C1 segment of cervical spinal cord (tissue), 14 donors: ENCODE data around the gene TMIGD3.
A peak's percentile ranks its signal among the peaks of the same experiment; 100 is the strongest.

Experiments used
- DNase-seq, 14 donors: peaks; one replicate each; lab custom pipeline; 2025; lab: John Stamatoyannopoulos, UW

TMIGD3 gene

GRCh38 chr1:111507411-111508201 is 4.2 kb upstream of the TMIGD3 start:
- peak in 10 of 14 donors; percentile 47 to 87 (median 82) for DNase-seq

DNA sequence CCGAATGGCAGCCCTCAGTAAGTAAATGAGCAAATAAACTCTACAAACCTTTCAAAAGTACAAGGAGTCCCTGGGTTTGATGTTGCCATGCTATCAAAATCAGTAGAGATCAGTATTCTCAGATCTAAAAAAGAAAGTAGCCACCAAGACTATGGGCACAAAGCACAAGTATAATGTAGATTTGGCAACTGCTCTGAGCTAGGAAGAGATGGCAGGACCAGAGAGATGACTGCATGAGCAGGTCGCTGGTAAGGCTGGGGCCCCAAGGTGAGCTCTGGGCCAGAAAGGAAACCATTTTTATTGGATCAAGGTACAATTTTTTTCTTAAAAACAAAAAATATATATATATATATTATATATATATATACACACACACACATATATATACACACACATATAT is 3.1 kb upstream of the TMIGD3 start:
- no peak for DNase-seq

- DNase-seq = peak in 4 of 14 donors; percentile 39 to 50 (median 44)
Measured at GRCh38 chr1:111505641-111506119, 2.2 kb upstream of the TMIGD3 start.

DNA sequence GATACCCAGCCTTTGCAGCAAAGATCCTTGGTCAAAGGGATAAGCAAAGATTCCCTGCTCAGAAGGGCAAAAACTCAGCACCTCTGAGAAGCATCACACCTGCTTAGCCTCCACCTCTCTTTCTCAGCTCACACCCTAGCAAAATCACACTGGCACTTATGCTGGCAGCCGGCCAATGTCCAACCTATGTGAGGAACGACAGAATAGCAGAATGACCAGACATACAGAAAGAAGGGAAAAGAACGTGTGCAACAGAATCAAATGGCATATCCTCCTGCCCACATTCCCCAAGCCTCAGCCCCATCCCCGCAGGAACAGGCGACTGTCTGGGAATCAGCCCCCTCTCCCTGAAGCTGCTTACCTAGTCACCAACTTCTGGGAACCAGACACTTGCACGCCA is 664 bp upstream of the TMIGD3 start:
- no peak for DNase-seq

DNA sequence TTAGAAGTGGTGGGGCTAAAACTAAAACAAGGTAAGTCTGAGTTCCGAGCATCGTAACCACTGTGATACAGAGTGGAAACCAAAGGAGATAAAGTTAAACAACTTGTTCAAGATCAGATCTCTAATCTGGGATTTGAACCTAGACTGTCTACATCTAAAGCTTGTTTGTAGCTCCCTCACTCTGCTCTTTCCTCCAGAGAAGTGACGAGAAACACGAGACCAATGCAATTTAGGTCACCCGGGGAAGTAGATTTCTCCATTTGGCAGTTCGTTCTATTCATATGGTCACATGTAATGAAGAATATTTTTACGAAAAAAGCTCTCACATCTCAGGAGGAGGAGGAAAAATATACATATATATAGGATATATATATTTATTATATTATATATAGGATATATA is 1.8 kb downstream of the TMIGD3 start:
- DNase-seq = no peak

DNA sequence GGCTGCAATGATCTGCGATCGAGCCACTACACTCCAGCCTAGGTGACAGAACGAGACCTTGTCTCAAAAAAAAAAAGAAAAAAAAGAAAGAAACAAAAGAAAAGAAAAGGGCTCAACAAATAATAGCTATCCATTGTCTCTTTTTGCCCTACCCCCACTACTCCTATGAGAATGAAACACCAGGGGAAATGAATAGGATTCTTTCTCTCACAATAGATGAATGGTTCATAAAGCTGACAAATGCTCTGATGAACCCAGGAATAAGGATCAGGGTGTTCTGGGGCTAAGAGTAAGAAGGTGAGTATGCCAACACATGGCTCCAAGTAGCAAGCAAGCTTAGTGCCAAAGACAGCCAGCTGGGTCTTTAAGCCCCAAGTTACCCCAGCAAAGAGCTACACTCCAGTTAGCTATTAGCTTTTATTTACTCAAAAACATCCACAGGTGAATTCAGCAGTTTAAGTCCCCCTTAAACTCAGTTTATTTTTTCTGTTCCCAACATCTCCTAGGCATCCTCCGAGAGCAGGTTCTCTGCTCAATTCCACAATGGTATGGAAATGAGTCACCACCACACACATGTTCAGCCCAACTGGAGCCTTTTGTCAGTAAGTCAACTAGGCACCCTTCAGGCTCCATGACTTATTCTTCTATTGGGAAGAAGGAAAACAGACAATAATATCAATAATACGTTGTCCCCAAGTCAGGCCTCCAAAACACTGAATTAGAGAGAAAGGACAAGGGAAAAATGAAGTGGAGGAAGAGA is 4.2 kb downstream of the TMIGD3 start:
- DNase-seq = no peak

GRCh38 chr1:111497592-111497991 is 5.8 kb downstream of the TMIGD3 start:
- DNase-seq = no peak

DNA sequence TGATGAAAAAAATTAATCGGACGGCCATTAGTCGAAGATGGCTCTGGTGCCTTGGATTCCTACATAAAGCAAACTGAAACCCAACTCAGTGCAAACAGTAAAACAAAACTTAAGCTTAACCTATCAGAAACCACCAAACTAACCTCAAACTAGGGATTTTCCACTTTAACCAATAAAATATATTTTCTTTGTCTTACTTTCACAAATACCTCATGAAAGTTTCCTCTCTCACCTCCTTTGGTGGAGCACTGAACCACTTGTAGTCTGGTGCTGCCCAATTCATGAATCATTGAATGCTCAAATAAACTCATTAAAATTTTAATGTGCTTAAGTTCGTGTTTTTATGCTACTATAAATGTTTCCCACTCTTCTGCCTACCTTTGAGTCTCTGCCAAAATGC is 7.0 kb downstream of the TMIGD3 start:
- DNase-seq = no peak

DNA sequence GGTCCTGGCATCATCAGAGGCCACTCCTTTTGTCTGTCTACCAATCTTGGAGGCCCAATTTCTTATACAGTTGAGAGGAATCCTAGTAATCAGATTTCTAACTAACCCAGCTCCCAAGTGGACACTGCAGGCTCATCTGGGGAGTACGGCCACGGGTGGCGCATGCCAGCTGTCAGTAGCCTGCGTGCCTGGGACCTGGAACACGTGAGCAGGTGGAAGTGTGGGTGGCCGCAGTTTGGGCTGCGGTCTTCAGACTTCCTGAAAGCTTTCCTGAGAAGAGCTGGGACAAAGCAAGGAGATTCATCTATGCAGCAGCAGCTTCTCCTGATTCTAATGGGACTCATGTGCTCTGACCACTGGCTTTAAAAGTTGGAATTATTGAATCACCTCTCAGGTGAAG is 12.4 kb downstream of the TMIGD3 start:
- peak in 1 of 14 donors; percentile 31 for DNase-seq

- DNase-seq = no peak
Measured at GRCh38 chr1:111490220-111490619, 13.2 kb downstream of the TMIGD3 start.

DNA sequence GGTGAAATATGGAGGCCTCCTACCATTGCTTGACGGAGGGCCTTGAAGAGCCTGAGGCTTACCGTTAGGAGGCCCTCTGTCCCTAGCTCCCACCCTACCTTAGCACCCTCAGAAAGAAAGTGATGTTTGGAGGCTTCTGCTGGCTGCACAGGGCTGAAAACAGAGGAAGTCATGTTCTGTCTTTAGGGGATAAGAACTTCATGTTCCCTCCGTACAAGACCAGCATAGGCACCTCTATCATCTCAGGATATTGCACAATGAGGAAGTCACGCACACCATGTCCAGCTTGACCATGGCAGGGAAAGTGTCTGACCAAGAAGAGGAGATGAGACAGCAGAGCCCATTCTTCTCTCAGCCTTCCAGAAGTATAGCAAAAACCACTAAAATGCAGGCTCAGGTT is 13.8 kb downstream of the TMIGD3 start:
- peak in 6 of 14 donors; percentile 12 to 58 (median 33) for DNase-seq

DNA sequence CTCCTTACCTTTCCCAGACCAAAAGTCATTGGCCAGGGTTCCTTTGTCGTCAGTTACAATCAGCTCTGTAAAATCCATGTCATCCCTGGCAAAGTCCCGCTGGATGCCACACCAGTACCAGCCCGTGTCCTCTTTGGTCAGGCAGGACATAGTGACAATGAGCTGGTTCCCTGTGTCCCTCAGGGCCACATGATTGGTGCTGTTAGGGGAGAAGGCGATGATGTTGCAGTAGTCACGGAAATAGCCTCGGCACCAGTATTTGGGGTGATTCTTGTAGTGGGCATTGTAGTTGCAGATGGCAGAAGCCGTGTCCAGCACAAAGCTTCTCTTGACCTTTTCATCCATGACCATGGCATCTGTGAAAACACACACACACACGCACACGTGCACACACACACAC is 14.8 kb downstream of the TMIGD3 start:
- peak in 1 of 14 donors; percentile 43 for DNase-seq

GRCh38 chr1:111487133-111487532 is 16.3 kb downstream of the TMIGD3 start:
- no peak for DNase-seq

- DNase-seq = no peak
Measured at GRCh38 chr1:111486431-111486830, 17.0 kb downstream of the TMIGD3 start.

- DNase-seq = no peak
Measured at GRCh38 chr1:111484391-111485026, 18.9 kb downstream of the TMIGD3 start.

DNA sequence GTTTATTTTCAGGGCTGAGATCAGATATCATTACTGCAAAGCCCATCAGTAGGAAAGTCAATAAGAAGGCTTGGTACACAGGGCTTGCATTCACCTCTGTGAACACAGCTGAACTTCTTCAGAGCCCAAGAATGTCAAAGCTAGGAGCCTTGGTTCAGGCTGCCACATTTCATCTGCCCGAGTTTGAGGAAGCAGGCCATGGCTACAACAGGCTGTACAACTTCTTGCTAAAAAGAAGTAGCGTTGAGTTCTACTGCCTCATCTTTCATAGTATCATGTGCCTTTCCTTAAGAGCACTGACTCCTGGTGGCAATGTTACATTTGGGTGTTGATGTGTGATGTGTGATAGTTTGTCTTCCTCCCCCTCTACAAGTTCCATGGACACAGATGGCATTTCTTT is 19.6 kb downstream of the TMIGD3 start:
- no peak for DNase-seq

GRCh38 chr1:111483166-111483565 is 20.3 kb downstream of the TMIGD3 start:
- DNase-seq = no peak

DNA sequence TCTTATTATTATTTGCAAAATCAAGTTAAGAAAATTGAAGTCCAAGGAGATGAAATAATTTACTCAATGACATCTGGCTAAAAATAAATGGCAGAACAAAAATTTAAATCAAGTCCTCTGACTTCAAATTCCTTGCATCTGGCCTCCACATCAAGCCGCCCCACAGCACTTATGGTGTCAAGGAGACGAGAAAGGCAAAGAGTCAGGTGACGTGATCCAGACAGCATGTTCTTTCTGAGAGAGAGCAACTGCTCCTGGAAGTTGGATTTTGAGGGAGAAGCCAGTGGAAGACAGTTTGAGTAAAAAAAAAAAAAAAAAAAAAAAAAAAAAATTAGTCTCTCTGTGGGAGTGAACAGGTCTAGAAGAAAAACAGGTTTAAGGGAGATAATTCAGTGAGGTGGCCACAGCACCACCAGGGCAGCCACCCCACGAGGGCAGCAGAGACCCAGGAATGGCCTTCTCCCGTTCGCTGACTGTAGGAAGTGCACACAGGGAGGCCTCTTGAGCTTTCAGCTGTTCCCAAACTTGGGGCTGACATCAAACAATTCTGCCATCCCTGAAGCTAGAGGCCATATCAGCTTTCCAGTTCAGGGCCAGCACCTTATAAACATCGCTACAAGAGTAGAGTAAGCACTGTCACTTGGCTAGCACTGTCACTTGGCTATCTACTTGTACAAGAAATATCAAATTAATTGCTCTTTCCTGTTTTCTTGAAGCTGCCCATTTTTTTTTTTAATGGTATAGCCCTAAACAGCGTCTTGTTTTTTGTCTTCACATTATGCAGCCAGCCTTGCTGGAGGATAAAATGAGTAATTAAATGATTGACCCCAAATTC is 21.8 kb downstream of the TMIGD3 start:
- DNase-seq = peak in 11 of 14 donors; percentile 27 to 77 (median 58)

- no peak for DNase-seq
Measured at GRCh38 chr1:111480674-111481073, 22.8 kb downstream of the TMIGD3 start.

GRCh38 chr1:111476761-111477309 is 26.6 kb downstream of the TMIGD3 start:
- DNase-seq = no peak

- DNase-seq = no peak
Measured at GRCh38 chr1:111476214-111476613, 27.2 kb downstream of the TMIGD3 start.
